Measurements from ENCODE around the gene EMILIN3.

The EMILIN3 gene

GRCh38 chr20:41390889-41391288 is 24.3 kb upstream of the EMILIN3 start:
- no peak for DNase-seq

- DNase-seq, result no peak
These were observed 20.8 kb upstream of the EMILIN3 start for GRCh38 chr20:41387444-41387851.

- no peak for DNase-seq
These were observed 20.1 kb upstream of the EMILIN3 start for GRCh38 chr20:41386502-41387427.

DNA sequence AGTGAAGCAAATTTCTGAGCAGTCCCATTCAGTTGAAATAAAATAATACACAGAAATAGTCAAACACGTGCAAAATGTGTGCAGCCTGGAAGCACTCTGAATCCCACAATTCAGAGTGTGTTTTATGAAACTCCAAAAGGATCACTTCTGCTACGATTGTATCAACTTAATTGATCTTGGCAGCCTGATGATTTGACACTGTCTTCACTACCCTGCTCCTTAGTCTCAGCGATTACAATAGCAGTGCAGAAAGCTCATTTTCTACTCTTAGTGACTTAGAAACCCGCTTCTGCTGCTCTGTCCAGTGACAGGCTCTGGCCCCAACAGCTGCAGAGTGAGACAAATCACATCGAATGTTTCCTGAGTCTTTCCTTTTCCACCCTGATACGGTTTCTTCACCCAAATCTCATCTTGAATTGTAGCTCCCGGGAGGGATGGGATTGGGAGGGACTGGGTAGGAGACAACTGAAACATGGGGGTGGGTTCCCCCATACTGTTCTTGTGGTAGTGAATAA is 16.2 kb upstream of the EMILIN3 start:
- no peak for DNase-seq

DNA sequence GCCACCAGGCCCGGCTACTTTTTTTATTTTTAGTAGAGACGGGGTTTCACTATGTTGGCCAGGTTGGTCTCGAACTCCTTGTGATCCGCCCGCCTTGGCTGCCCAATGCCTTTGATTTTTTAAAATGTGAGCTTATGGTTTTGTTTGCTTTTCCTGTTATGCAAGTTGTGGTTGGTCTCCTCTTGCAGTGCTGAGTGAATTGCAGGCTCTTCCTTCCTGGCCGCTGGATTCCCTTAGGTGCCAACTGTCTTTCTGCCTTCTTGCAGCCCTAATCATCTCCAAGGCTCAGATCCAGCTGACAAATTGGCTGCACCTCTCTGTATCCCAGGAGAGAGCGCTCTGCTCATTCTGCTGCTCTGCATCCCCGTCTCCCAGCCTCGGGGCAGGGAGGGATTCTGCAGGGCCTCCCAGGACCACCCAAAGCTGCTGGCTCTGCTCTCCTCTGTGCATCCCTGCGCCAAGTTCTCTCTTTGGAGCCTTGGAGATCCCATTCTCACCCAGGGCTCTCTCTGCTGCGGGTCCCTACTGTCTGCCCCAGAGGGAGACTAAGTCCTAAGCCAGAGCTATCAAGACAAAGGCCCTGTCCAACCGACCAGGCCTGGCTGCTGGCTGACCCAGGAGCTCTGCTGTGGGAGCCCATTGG is 14.1 kb upstream of the EMILIN3 start:
- no peak for DNase-seq

DNA sequence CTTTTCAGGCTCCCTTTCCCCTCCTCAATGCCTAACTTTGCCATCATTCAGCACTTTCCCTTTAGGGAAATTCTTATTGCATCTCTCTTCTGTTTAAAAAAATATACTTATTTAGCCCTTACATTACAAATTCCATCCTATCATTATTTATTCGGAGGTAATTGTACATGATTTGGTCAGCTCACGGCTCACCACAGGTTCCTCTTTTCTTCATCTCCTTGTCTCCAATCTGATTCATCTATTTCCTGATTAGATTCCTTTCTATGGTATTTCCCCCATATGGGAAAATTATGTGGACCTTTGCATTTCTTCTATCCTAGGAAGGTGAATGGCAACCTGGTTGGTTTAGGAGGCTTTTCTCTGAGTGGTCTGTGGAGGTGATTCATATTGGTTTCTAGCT is 12.9 kb upstream of the EMILIN3 start:
- no peak for DNase-seq

- no peak for DNase-seq
These were observed 10.7 kb upstream of the EMILIN3 start for GRCh38 chr20:41377275-41377674.

DNA sequence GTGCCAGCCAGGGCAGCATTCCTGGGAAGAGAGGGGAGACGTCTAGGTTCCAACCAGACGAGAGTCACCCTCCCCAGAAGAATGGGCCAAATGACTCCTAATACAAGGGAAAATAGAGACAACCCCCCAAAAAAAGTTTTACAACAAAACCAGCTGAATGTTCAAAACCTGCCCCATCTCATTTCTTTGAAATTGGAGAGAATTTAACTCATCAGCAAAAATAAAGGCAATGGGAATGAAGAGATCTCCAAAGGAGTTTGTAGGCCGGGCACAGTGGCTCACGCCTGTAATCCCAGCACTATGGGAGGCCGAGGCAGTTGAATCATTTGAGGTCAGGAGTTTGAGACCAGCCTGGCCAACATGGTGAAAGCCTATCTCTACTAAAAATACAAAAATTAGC is 9.7 kb upstream of the EMILIN3 start:
- no peak for DNase-seq

GRCh38 chr20:41375846-41376245 is 9.2 kb upstream of the EMILIN3 start:
- no peak for DNase-seq

DNA sequence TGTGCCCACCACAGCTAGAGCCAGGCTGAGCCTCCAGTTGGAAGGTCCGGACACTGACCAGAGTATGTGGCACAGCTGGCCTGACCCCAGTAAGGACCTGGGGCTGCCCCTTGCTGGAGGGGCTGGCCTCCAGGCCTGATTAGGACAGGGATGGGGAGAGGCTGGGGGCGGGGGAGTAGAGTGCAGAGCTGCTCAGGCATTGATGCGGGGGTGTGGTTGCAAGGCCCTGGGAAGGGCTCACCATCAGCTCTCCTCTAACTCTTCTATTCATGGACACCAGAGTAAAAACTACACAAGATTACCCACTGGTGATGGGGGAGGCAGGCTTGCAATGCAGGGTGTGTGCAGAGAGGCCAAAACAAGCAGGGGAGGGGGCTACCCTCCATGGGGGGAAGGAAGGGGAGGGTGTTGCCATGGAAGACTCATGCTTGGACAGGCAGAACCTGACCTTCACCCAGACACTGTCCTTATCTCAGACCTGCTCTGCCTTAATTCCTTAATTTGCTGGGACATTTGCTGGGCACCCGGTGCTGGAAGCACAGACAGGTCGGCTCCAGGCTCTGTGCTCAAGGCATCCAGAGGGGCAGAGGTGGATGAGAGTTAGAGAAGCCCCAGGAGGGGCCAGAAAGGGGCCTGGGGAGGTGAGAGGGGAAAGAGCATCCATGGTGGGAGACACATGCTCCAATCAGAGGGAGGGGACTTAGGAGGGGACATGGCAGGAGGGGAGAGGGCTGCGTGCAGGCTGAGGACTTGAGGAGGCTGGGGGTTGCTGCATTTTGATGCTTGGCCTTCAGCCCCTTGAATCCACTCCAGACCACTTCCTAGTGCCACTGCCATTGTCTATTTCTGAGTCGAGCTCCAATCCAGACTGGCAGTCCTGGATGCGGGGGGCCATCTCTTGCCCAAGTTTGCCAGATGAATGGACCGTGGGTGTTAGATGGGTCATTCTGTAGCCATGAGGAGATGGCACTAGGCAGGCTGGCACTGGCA is 7.6 kb upstream of the EMILIN3 start:
- no peak for DNase-seq

DNA sequence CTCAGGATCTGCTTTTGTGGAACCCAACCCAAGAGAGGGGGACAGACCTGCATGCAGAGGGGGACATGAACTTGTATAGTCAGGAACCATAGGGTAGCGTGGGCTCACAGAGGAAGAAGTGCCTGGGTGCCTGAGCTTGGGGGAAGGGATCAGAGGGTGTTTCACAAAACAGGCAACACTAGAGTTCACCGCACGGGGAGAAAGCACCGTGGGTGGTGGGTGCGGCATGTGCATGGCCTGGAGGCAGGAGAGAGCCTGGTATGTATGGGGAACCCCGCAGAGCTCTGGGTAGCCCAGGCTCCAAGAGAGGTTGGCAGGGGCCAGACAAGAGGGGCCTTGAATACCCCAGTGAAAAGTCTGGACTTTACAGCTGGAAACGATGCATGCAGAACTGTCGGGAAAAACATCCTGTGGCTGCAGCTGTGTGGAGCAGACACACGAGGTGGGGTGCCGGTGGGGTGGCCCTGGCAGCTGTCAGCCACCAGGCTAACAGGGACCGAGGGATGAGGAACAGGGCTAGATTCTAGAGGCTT is 6.7 kb upstream of the EMILIN3 start:
- no peak for DNase-seq

DNA sequence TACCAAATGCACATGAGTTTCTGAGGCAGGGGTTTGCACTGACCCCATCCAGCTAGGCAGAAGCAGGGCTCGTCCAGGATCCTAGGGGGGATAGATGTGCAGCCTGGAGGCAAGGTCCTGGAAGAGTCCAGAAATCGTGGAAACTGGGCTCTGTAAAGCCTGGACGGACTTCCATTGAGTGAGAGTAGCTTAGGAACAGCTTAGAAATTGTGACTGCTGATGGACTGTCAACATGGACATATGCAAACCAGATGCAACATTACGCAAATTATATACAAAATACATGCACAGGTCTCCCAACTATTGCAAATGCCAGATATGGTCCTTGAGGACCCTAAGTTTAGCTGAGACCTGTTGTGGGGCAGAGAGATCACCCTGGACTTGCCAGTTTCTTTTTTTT is 4.8 kb upstream of the EMILIN3 start:
- DNase-seq, result no peak

- DNase-seq, result no peak
These were observed 3.6 kb upstream of the EMILIN3 start for GRCh38 chr20:41370176-41370575.

- DNase-seq, result no peak
These were observed 3.1 kb upstream of the EMILIN3 start for GRCh38 chr20:41369673-41370072.

- DNase-seq, result no peak
These were observed 1.3 kb upstream of the EMILIN3 start for GRCh38 chr20:41367956-41368355.

- no peak for DNase-seq
These were observed 726 bp upstream of the EMILIN3 start for GRCh38 chr20:41367393-41367695.

DNA sequence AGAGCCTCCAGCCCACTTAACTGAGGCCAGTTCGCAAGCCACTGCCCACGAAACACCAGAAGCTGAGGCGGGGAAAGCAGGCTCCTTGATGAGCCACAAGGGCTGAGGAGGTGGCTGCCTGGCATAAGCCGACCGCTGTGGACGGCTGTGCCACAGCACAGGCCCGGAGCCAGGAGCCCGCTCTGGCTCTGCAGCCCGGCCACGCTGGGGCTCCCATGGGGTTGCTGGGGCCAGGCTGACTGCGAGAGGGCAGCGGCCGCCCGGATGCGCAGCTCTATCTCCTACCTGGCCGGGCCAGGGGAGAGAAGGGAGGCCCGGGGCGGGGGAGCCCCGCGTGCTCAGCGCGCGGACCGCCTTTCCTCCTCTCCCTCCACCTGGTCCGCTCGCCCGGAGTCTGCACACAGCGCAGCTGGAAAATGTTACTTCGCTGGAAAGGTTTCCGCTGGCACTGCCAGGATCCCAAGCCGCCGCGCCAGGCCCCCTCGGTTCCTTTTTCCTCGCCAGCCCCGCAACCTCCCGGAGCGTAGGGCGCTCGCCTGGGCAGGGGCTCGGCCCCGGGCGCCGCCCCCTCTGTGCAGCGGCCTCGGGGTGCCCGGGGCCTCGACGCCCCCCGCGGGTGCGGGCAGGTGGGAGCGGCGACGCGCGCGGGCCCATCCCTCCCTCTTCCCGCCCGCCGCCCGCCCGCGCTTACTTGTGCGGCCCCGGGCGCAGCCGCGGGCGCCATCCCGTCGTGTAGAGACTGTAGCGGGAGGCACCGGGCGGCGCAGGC is 657 bp downstream of the EMILIN3 start:
- no peak for DNase-seq

- no peak for DNase-seq
These were observed 1.5 kb downstream of the EMILIN3 start for GRCh38 chr20:41364967-41365765.

- no peak for DNase-seq
These were observed 2.3 kb downstream of the EMILIN3 start for GRCh38 chr20:41364236-41364855.

DNA sequence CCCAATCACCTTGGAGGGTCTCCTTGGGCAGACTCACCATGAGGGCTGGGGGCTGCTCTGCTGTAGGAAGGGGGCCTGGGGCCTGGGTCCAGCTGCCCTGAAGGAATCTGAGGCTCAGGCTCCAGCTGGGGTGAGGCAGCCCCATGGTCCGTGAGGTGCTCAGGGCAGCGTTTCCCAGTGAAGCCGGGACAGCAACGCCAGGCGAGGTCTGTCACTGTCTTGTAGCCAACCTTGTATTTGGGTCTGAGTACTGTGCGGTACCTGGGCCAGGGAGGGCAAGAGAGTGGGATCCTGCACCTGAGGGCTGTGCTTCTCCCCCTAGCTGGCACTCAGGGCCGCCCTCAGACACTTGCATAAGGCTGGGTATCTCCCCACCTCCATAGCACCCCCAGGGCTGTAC is 3.0 kb downstream of the EMILIN3 start:
- DNase-seq, result no peak

- DNase-seq, result no peak
These were observed 3.9 kb downstream of the EMILIN3 start for GRCh38 chr20:41362748-41363140.

All from cortex of kidney (tissue), 1 donor.